HEK293 (cell line): ENCODE measurements around the gene YY1AP1.

Experiments used
- ATF2 ChIP-seq: fragments of 450-650 bp; formaldehyde crosslinking; IDR thresholded peaks from 2 replicates; pipeline ENCODE4 v1.5.1; 2016; ENCODE audit warnings: missing biosample characterization, missing genetic modification characterization, low read depth
- OVOL3 ChIP-seq: fragments of 450-650 bp; formaldehyde crosslinking; IDR thresholded peaks from 2 replicates; pipeline ENCODE4 v1.5.1; 2016; ENCODE audit warnings: missing biosample characterization, missing genetic modification characterization
- ZNF121 ChIP-seq: fragments of 450-650 bp; formaldehyde crosslinking; IDR thresholded peaks from 2 replicates; pipeline ENCODE4 v1.5.1; 2016; ENCODE audit warnings: missing biosample characterization, missing genetic modification characterization
- ZNF169 ChIP-seq: fragments of 450-650 bp; formaldehyde crosslinking; IDR thresholded peaks from 2 replicates; pipeline ENCODE4 v1.5.1; 2016; ENCODE audit warnings: missing biosample characterization, missing genetic modification characterization
- ZNF175 ChIP-seq: fragments of 450-650 bp; formaldehyde crosslinking; IDR thresholded peaks from 2 replicates; pipeline ENCODE4 v1.5.1; 2016; ENCODE audit warnings: missing biosample characterization, missing genetic modification characterization
- ZNF280D ChIP-seq: fragments of 450-650 bp; formaldehyde crosslinking; IDR thresholded peaks from 2 replicates; pipeline ENCODE4 v1.5.1; 2016; ENCODE audit warnings: missing biosample characterization, missing genetic modification characterization
- ZNF513 ChIP-seq: fragments of 450-650 bp; IDR thresholded peaks from 2 replicates; pipeline ENCODE4 v1.5.1; 2018; ENCODE audit warnings: missing biosample characterization, missing genetic modification characterization
- ZNF555 ChIP-seq: fragments of 450-650 bp; formaldehyde crosslinking; conservative IDR thresholded peaks from 2 replicates; pipeline ENCODE4 v1.5.1; 2017; ENCODE audit warnings: missing biosample characterization, mild to moderate bottlenecking, missing genetic modification characterization, inconsistent platforms
- ZNF660 ChIP-seq: fragments of 450-650 bp; IDR thresholded peaks from 2 replicates; pipeline ENCODE4 v1.5.1; 2018; ENCODE audit warnings: missing biosample characterization, mild to moderate bottlenecking, missing genetic modification characterization
- TF ChIP-seq, protein P1 (sequence below): fragments of 450-650 bp; formaldehyde crosslinking; IDR thresholded peaks from 2 replicates; pipeline ENCODE4 v1.5.1; 2016; ENCODE audit warnings: missing biosample characterization, missing genetic modification characterization
- TF ChIP-seq, protein P2 (sequence below): fragments of 450-650 bp; formaldehyde crosslinking; IDR thresholded peaks from 2 replicates; pipeline ENCODE4 v1.5.1; 2016; ENCODE audit warnings: missing biosample characterization, missing genetic modification characterization

GRCh38 chr1:155697046-155697445, 8.5 kb upstream of the YY1AP1 start:
- TF ChIP-seq, protein P1, sequence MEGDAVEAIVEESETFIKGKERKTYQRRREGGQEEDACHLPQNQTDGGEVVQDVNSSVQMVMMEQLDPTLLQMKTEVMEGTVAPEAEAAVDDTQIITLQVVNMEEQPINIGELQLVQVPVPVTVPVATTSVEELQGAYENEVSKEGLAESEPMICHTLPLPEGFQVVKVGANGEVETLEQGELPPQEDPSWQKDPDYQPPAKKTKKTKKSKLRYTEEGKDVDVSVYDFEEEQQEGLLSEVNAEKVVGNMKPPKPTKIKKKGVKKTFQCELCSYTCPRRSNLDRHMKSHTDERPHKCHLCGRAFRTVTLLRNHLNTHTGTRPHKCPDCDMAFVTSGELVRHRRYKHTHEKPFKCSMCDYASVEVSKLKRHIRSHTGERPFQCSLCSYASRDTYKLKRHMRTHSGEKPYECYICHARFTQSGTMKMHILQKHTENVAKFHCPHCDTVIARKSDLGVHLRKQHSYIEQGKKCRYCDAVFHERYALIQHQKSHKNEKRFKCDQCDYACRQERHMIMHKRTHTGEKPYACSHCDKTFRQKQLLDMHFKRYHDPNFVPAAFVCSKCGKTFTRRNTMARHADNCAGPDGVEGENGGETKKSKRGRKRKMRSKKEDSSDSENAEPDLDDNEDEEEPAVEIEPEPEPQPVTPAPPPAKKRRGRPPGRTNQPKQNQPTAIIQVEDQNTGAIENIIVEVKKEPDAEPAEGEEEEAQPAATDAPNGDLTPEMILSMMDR (tag by site-specific recombination) = no peak
- no peak for TF ChIP-seq ZNF280D
- no peak for TF ChIP-seq OVOL3
- no peak for TF ChIP-seq ATF2 (tag by site-specific recombination)
- TF ChIP-seq ZNF121 (tag by site-specific recombination) = no peak
- no peak for TF ChIP-seq ZNF660
- no peak for TF ChIP-seq ZNF175 (tag by site-specific recombination)
- no peak for TF ChIP-seq ZNF555 (tag by site-specific recombination)
- TF ChIP-seq ZNF169 (tag by site-specific recombination) = no peak
- no peak for TF ChIP-seq ZNF513 (tag by site-specific recombination)
- TF ChIP-seq, protein P2, sequence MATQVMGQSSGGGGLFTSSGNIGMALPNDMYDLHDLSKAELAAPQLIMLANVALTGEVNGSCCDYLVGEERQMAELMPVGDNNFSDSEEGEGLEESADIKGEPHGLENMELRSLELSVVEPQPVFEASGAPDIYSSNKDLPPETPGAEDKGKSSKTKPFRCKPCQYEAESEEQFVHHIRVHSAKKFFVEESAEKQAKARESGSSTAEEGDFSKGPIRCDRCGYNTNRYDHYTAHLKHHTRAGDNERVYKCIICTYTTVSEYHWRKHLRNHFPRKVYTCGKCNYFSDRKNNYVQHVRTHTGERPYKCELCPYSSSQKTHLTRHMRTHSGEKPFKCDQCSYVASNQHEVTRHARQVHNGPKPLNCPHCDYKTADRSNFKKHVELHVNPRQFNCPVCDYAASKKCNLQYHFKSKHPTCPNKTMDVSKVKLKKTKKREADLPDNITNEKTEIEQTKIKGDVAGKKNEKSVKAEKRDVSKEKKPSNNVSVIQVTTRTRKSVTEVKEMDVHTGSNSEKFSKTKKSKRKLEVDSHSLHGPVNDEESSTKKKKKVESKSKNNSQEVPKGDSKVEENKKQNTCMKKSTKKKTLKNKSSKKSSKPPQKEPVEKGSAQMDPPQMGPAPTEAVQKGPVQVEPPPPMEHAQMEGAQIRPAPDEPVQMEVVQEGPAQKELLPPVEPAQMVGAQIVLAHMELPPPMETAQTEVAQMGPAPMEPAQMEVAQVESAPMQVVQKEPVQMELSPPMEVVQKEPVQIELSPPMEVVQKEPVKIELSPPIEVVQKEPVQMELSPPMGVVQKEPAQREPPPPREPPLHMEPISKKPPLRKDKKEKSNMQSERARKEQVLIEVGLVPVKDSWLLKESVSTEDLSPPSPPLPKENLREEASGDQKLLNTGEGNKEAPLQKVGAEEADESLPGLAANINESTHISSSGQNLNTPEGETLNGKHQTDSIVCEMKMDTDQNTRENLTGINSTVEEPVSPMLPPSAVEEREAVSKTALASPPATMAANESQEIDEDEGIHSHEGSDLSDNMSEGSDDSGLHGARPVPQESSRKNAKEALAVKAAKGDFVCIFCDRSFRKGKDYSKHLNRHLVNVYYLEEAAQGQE (tag by site-specific recombination) = no peak
